ENCODE data around the gene IRAK1.
"Not testable (repeated sequence)": the region's sequence is repeated elsewhere in the genome, so short reads cannot be mapped to it uniquely, and the experiment has no call there.

IRAK1 gene

GRCh38 chrX:154018518-154019060 is 1.1 kb downstream of the IRAK1 start:
- DNase-seq, result no peak

- no peak for DNase-seq
These were observed 1.8 kb downstream of the IRAK1 start for GRCh38 chrX:154017766-154018517.

GRCh38 chrX:154016366-154017076 is 3.2 kb downstream of the IRAK1 start:
- no peak for DNase-seq

GRCh38 chrX:154015581-154016264 is 4.0 kb downstream of the IRAK1 start:
- DNase-seq, result no peak

GRCh38 chrX:154014429-154015380 is 5.0 kb downstream of the IRAK1 start:
- DNase-seq, result no peak

- peak; percentile 11 to 46 (median 41) for DNase-seq
These were observed 5.9 kb downstream of the IRAK1 start for GRCh38 chrX:154013614-154014360.

- DNase-seq, result no peak
These were observed 6.7 kb downstream of the IRAK1 start for GRCh38 chrX:154013001-154013421.

- no peak for DNase-seq
These were observed 7.2 kb downstream of the IRAK1 start for GRCh38 chrX:154012336-154012991.

- no peak for DNase-seq
These were observed 8.0 kb downstream of the IRAK1 start for GRCh38 chrX:154011376-154012335.

GRCh38 chrX:154010330-154011087 is 9.2 kb downstream of the IRAK1 start:
- no peak for DNase-seq

- peak in 2 of 3 experiments; percentile 18 to 77 for DNase-seq
These were observed 11.2 kb downstream of the IRAK1 start for GRCh38 chrX:154008521-154008920.

- no peak for DNase-seq
These were observed 12.8 kb downstream of the IRAK1 start for GRCh38 chrX:154006947-154007346.

GRCh38 chrX:154004315-154004714 is 15.4 kb downstream of the IRAK1 start:
- no peak for DNase-seq

- DNase-seq, result peak in 2 of 3 experiments; percentile 57 to 89
These were observed 17.4 kb downstream of the IRAK1 start for GRCh38 chrX:154002215-154002719.

- DNase-seq, result no peak
These were observed 19.7 kb downstream of the IRAK1 start for GRCh38 chrX:154000051-154000450.

- no peak for DNase-seq
These were observed 20.2 kb downstream of the IRAK1 start for GRCh38 chrX:153999359-154000037.

GRCh38 chrX:153995504-153995903 is 24.2 kb downstream of the IRAK1 start:
- DNase-seq, result no peak

- DNase-seq, result not testable (repeated sequence)
These were observed 25.3 kb downstream of the IRAK1 start for GRCh38 chrX:153994398-153994797.

Measured in NCI-H1417 (cell line).